GM12875 (cell line): Measurements from ENCODE around the gene CX3CR1.

ENCODE experiments used
- H3K4me3 ChIP-seq: one replicate; pipeline ENCODE4 v1.5.1; 2011; ENCODE audit warnings: low read depth, low read length, control low read depth
- TF ChIP-seq, protein P1 (sequence below): IDR thresholded peaks from 2 replicates; pipeline ENCODE4 v1.5.1; 2011; ENCODE audit warnings: low read depth, mild to moderate bottlenecking, control low read depth, inconsistent platforms, low read length, moderate library complexity, borderline replicate concordance; ENCODE audit not compliant: insufficient read depth

Gene CX3CR1

DNA sequence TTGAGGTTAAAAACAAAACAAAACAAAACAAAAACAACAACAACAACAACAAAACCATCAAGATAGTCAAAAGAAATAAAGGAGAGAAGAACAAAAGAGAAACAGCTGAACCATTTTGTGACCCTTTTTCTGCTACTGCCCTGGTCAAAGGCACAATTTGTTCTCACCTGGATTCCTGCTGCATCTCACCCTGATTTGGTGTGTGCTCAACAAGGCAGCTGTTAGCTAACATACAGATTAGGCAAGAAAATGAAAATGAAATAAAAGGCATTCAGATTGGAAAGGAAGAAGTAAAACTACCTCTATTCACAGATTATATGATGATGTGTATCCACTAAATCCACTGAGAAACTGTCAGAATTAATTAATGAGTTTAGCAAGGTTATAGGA lies 58.7 kb downstream of the CX3CR1 start:
- TF ChIP-seq, protein P1, sequence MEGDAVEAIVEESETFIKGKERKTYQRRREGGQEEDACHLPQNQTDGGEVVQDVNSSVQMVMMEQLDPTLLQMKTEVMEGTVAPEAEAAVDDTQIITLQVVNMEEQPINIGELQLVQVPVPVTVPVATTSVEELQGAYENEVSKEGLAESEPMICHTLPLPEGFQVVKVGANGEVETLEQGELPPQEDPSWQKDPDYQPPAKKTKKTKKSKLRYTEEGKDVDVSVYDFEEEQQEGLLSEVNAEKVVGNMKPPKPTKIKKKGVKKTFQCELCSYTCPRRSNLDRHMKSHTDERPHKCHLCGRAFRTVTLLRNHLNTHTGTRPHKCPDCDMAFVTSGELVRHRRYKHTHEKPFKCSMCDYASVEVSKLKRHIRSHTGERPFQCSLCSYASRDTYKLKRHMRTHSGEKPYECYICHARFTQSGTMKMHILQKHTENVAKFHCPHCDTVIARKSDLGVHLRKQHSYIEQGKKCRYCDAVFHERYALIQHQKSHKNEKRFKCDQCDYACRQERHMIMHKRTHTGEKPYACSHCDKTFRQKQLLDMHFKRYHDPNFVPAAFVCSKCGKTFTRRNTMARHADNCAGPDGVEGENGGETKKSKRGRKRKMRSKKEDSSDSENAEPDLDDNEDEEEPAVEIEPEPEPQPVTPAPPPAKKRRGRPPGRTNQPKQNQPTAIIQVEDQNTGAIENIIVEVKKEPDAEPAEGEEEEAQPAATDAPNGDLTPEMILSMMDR: no peak
- no peak overlapping the region for H3K4me3 ChIP-seq

DNA sequence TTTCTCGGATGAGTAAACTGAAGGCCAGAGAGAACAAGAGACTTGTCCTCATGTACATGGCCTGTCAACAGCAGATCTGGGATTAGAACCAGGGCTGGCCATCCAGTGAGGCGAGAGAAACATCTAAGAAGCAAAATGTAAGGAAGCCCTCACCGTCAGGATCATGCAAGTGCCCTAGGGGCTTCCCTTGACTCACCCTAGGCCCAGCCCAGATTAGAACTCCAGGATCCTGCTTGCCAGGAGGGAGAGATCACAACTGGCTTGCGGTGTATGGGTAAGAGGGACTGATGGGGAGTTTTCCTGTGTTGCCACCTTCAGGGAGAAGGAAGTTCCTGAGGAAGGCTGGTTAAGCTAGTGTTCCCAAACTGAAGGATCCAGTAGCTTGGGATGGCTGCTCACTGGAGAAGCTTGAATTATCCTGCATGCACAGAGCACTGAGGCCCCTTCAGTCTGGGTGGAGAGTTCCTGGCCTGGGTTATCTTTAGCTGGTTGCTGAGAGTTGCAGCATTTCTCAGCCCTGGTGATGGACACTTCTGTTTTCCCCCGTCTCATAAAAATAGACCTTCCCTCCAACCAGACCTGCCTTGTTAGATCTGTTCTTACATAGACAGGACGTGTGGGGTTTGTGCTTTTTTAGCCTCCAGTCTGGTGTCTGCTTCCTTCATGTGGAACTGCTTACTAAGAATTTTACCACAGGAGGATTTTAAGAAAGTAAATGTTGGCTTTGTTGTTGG lies 59.3 kb downstream of the CX3CR1 start:
- H3K4me3 ChIP-seq: no peak overlapping the region

DNA sequence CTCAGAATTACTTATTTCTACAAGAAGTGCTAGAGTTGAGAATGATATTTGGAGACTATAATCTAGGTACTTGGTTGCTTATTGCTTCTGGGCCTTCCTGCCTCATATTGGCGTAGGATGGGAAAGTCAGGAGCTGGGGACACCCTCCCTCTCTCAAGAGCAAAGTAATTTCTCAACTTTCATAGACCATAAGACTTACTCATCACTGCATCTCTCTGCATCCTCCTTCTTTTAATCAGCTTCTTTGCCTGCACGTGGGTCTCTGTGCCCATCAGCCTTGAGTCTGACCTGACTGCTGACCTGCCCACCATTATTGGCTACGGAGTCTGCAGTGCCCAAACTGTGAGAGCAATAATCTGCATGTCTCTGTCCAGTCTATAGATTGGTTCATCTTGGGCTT lies 60.1 kb downstream of the CX3CR1 start:
- TF ChIP-seq, protein P1: no peak
- H3K4me3 ChIP-seq: no peak overlapping the region

More for the DNA sequence above, 59.3 kb downstream of the CX3CR1 start:
- TF ChIP-seq, protein P1: no peak

DNA sequence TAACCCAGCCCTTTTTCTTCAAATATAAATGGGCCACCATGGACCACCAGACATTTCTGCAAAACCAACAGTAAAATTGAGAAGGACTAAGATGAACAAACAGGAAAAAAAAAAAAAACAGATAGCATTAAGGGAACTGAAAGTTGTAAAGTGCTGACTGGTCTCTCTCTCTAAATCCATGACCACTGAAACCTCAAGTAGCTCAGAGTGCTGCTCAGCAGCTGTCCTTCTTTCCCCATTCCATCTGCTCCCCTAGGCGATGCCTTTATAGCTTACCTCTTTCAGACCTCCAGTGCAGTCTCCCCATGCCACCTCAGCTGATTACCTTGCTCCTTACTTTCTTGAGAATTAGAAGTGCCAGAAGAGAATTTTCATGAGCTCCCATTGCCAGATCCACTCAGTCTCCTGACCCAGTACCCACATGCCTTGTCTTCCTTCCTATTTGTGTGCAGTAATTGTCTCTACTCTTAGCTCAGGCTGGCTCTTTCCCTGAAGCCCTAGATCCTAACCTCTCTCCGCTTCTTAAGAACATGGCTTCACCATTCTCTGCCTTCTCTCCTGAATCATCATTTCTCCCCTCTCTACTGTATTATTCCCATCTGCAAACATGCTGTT lies 63.6 kb downstream of the CX3CR1 start:
- H3K4me3 ChIP-seq: no peak overlapping the region
- TF ChIP-seq, protein P1: no peak

DNA sequence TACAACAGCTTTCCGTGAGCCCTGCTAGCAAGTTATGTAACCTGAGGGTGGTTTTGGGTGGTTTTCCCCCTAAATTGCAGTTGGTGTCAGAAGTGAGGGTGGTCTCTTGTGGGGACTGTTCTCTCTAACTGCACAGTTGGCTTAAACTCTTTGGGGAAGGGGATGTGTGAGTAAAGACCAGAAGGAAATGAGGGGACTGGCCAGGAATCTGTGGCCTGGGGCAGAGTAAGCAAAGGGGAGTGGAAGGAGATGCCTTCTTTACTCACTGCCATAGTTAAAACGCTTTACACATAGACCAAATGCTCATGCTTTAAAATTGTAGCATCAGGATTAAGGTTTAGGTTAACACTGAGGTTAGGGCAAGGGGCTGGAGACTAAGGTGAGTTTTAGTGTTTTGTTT lies 66.2 kb downstream of the CX3CR1 start:
- TF ChIP-seq, protein P1: no peak
- no peak overlapping the region for H3K4me3 ChIP-seq
